HG02870 (cell line): Measurements from ENCODE around the gene CCDC70.

ENCODE experiments used
- ATAC-seq: cut with Tn5 transposase; IDR thresholded peaks from one replicate; pipeline ENCODE4 v1.9.1; 2021; ENCODE audit warnings: mild to moderate bottlenecking, moderate library complexity; ENCODE audit not compliant: unreplicated experiment

Gene CCDC70

GRCh38 chr13:51828730-51829567 is 32.8 kb upstream of the CCDC70 start:
- no peak for ATAC-seq

DNA sequence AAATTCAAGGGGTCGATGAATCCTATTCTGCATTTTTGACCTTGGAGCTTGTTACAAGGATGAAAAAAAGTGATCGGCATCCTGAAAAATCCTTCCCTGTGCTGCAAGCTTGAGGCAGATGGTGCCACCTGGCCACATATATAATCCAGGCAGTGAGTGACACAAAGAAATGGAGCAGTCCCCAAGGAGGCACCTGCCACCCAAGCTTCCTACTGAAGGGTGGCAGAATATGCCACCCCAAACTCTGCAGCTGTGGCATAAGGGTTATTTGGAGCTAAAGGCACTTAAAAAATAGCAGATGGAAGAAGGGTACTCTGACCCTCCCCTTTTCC is 32.2 kb upstream of the CCDC70 start:
- no peak for ATAC-seq

- ATAC-seq, result no peak
Observed at GRCh38 chr13:51831519-51831918, 30.2 kb upstream of the CCDC70 start.

- ATAC-seq, result peak; percentile 71
Observed at GRCh38 chr13:51832471-51833152, 29.2 kb upstream of the CCDC70 start.

- no peak for ATAC-seq
Observed at GRCh38 chr13:51833980-51834379, 27.8 kb upstream of the CCDC70 start.

DNA sequence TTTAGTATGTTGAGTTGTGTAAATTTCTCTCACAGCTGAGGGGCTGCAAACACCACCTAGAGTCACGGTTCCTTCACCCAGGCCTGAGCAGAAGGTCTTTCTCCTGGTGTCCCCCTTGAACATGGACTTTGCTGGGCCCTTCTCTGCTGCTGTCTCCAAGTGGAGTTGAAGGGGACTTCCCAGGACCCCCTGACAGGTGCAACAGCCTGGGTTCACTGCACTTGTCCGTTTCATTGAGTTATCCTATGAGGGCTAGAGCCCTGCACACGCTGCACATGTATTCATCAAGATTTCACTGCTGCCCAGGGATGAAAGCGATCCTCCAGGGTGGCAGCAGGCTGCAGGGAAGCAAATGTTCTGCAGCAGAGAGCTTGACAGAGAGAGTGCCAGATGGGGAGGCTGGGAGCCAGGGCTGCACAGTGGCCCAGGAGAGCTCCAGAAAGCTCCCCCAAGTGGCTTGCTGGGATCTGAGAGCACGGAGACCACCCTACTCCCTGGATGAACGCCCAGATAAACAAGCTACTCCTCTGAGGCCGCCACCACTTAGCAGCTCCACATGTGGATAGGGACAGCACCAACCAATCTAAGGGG is 27.1 kb upstream of the CCDC70 start:
- no peak for ATAC-seq

GRCh38 chr13:51837016-51837415 is 24.8 kb upstream of the CCDC70 start:
- ATAC-seq, result no peak

DNA sequence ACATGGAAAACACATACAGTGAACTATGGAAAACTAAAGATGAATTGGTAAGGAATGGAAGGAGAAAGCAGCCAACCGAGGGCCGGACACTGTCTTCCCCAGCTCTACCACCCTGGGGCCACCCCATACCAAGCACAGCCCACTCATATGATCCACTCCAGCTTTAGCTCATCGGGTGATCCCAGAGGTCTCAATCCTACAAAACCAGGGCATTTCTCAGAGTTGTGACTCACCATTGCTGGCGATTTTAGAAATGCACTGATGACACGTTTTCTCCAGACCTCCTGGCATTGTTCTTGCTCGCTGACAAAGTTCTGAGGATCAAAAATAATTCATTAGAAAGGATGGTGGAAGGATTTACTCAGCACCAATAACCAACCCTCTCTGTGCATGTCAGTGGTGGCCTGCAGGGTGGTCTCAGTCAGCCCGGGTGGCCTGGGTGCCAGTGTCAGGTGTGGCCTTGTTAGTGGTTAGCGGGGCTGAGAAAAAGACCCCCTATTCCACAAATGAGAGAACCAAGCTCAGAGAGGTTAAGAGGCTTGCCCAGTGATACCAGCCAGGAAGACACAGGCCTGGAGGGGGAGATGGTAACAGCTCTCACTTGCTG is 23.4 kb upstream of the CCDC70 start:
- no peak for ATAC-seq

DNA sequence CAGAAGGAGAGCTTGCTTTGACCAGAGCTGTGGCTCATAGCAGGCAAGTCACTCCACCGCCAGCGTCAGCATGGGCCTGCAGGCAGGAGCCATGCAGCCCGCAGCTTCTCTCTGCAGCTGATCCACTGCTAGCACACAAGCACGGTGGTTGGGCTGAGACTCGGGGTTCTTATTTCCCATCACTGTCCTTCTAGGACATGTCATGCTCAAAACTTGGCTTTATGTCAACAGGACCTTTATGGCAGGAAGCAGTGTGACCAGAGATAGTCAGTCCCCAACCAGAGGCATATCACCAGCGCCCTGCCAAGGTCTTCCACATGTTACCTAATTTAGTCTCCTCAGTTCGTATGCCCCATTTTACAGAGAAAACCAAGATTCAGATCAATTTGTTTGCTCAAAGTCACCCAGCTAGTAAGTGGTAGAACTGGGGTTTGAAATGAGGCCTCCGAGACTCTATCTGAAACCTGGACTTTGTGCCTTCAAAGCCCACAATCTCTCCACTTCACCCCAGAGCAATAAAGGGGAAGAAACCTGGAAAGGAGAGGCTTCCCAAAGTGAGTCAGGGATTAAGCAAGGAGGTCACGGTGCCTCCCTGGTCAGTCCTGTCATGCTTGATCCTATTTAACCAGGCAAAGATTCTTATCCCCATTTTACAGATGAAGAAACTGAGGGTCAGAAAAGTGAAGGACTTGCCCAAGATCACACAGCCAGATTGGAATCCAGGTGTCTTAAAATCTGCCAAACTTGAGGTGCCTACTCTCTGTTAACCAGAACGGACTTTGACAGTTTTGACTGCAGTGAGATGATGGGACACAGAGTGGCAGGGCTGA is 21.8 kb upstream of the CCDC70 start:
- no peak for ATAC-seq

DNA sequence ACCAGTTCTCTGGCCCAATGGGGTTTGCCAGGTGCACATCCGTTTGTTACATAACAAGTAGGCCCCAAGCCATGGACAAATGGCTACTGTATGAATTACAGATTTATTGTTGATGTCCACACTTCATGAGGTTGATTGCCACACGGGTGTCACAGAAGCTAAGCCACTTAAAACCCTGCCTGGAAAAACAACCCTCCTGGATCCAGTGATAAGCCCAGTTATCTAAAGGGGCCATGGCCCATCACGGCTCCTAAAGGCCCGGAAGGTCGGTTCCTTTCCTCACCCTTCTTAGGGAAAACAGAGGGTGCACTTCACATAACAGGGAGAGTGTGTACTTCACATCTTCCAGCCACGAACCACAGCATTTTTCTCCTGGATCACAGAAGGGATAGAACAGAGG is 20.9 kb upstream of the CCDC70 start:
- no peak for ATAC-seq

- no peak for ATAC-seq
Observed at GRCh38 chr13:51841732-51842131, 20.0 kb upstream of the CCDC70 start.

DNA sequence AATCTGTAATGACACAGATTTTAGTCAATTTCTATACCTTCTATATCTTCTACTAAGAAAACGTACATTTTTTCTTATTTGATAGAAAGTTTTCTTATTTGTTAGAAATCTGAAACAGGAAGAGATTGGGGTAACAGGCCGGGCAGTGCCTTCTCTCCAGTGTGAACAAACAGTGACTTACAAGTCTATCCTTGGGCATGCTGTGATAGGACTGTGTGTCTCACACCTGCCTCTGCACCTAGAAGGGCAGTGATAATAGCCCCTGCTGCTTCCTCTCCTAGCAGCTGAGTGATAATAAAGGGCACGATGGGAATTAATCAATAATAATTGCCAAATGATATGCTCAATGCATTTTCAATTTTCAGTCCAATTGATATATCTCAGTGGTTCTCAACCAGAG is 18.2 kb upstream of the CCDC70 start:
- ATAC-seq, result no peak

DNA sequence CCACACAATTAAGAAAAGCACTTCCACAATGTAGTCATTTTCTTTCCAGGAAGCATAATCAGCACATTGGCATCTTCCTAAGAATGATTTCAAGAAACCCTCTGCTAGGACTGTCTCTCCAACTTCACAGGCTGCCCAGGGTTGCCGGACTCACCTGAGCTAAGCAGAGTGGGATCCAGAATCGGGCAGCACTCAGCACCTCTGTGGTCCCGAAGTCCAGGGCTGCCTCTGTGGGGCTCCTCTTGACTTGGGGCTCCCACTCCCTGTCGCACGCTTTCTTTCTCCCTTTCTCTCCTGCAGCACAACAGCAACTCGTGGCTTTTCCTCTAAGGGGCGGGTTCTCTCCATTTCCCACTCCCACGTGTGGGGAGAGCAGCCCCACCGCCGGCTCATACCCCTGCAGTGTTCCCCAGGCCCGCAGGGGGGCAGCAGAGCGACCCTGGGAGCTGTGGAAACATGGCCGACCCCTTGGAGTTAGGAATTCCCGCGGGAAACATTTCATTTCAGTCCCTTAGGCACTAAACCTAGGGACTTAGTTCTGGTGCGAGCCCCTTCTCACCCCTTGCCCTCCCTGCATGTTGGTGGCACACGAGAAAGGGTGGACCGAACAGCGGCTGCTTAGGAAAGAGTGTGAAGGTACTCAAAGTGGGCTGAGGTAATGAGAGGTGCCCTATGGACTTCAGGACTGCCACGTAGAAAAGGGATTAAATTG is 16.8 kb upstream of the CCDC70 start, which contains the start of gene TMEM272:
Gene TMEM272 (minus strand): TSS at position 316 of the 712 bp plus-strand sequence. CDS start 6,647 bp downstream, outside the sequence.
- no peak for ATAC-seq

GRCh38 chr13:51845574-51846318 is 16.0 kb upstream of the CCDC70 start:
- no peak for ATAC-seq

- ATAC-seq, result no peak
Observed at GRCh38 chr13:51846756-51847155, 15.0 kb upstream of the CCDC70 start.

DNA sequence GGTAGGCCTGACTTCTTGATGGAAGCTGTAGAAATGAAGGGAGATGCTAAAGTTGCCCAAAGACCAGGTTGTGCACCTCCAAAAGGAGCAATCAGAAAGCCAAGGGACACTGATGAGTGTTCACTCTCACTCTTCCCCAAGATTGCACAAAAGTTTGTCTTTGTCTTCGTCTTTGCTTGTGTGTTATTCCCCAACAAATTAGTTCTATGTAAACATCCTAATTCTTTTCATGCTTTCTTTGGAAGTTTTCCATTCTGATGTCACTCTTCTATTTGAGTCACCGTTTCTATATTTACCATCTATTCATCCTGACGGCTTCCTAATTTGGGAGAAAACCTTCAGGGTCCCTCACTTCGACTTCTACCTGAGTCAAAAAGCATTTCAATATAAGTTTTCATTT is 13.1 kb upstream of the CCDC70 start:
- ATAC-seq, result no peak

- no peak for ATAC-seq
Observed at GRCh38 chr13:51849145-51850101, 12.3 kb upstream of the CCDC70 start.

DNA sequence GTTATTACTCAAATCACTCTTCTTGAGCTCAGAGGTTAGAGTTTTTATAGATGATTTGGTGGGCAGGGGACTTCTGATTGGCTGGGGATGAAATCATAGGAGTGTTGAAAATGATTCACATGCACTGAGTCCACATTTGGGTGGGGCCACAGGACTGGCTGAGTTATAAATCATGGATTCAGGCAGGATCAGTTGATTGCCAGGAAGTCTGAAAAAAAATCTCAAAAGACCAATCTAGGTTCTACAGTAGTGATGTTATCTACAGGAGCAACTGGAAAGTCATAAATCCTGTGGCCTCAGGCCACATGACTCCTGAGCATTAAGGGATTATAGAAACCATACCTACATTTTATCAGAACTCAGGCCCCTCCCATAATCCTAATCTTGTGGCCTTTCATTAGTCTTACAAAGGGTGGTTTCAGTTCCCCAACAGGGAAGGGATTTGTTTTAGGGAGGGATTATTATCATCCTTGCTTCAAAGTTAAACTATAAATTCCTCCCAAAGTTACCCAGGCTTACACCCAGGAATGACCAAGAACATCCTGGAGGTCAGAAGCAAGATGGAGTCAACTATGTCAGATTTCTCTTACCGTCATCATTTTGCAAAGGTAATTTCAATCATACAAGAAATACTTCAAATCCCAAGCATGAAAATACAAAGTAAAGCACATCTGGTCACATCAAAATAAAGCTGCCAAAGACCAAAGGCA is 5.6 kb upstream of the CCDC70 start:
- no peak for ATAC-seq
